GM10266 (cell line): Measurements from ENCODE around the gene C12orf60.

Experiments used
- DNase-seq: peaks from one replicate; pipeline ENCODE4 v3.0.0; 2012; ENCODE audit errors: extremely low spot score
- TF ChIP-seq, protein P1 (sequence below): IDR thresholded peaks from 2 replicates; pipeline ENCODE4 v1.5.1; 2012; ENCODE audit warnings: mild to moderate bottlenecking, low read depth; ENCODE audit not compliant: control insufficient read depth, insufficient read depth; ENCODE audit errors: missing control alignments

C12orf60 gene

DNA sequence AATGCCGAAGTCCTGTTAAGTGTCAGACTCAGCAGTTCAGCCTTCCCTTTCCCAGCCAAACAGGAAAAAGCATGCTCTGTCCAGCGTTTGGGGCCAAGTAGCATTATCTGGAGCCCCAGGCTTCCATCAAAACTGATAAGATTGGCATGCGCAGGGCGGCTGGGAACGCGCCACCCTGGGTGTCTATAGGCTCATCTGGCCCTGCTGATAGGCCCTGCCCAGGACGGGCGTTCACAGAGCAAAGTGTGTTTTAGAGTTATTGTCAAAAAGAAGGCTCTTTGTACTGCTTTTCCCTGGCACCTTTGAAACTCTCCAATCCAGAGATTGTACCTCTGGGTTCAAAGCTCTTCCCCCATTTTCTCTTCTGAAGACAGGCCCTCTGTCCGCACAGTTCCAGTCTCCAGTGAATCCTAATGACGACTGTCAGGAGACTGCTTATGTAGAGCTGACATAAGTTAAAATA is 40.0 kb downstream of the C12orf60 start, which contains the start of gene ART4:
ART4 (minus strand) TSS at position 102 of the 463 bp plus-strand sequence. CDS start 413 bp downstream, outside the sequence.
- TF ChIP-seq, protein P1, sequence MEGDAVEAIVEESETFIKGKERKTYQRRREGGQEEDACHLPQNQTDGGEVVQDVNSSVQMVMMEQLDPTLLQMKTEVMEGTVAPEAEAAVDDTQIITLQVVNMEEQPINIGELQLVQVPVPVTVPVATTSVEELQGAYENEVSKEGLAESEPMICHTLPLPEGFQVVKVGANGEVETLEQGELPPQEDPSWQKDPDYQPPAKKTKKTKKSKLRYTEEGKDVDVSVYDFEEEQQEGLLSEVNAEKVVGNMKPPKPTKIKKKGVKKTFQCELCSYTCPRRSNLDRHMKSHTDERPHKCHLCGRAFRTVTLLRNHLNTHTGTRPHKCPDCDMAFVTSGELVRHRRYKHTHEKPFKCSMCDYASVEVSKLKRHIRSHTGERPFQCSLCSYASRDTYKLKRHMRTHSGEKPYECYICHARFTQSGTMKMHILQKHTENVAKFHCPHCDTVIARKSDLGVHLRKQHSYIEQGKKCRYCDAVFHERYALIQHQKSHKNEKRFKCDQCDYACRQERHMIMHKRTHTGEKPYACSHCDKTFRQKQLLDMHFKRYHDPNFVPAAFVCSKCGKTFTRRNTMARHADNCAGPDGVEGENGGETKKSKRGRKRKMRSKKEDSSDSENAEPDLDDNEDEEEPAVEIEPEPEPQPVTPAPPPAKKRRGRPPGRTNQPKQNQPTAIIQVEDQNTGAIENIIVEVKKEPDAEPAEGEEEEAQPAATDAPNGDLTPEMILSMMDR: no peak
- DNase-seq: no peak

DNA sequence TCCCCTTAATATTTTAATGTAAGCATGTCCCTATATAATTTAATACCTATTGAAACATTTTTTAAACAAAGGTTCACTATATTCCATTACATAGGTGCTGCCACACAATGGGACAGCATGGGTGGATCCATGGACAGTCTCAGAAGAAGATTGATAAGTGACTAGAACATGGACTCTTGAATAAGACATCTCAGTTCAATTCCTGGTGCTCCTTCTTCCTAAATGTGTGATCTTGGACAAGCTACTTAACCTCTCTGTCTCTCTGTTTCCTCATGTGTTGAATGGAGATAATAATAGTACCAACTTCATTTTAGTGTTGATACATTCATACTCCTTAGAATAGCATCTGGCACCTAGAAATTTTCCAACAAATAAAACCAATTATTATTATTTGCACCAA is 40.9 kb downstream of the C12orf60 start:
- no peak for DNase-seq
- TF ChIP-seq, protein P1: no peak

DNA sequence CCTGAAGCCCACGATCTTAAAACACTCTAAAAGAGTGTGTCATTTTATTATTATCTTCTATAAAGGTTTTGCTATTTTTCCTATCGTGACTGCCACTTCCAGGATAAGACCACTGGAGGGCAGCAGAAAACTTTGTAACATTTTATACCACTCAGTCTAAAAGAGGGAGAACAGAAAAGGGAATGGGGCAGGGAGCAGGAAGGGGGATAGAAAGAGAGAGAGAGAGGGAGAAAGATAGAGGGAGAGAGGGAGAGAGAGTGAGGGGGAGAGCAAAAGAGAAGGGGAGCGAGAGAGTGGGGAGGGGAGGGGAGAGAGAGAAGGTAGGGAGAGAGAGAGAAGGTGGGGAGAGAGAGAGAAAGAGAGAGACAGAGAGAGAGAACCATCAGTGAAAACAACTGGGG is 41.9 kb downstream of the C12orf60 start:
- TF ChIP-seq, protein P1: peak; percentile 73
- peak; percentile 32 for DNase-seq

DNA sequence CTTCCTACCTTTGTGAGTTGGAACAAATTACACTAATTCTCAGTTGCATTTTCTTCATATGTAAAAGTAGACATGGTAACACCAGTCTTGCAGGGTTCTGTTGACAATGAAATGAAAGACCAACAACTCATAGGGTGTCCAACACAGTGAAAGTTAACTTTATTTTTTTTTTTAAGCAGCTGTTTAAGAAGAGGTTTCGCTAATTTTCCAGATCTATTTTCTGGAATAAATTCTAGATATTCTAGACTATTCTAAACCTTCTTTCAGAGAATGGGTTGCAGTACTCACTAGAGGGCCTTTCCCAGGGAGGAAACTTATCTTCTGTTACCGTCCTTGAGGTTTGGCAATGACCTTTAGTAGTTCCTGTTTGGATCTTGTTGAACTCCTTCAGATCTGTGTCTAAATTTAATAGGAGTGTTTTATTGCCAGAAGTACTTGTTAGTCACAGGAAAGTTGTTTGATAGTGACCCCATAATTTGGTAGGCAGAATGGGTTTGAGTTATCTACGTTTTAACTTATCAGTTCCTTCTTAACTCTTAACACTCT is 42.6 kb downstream of the C12orf60 start:
- TF ChIP-seq, protein P1: no peak
- no peak for DNase-seq

DNA sequence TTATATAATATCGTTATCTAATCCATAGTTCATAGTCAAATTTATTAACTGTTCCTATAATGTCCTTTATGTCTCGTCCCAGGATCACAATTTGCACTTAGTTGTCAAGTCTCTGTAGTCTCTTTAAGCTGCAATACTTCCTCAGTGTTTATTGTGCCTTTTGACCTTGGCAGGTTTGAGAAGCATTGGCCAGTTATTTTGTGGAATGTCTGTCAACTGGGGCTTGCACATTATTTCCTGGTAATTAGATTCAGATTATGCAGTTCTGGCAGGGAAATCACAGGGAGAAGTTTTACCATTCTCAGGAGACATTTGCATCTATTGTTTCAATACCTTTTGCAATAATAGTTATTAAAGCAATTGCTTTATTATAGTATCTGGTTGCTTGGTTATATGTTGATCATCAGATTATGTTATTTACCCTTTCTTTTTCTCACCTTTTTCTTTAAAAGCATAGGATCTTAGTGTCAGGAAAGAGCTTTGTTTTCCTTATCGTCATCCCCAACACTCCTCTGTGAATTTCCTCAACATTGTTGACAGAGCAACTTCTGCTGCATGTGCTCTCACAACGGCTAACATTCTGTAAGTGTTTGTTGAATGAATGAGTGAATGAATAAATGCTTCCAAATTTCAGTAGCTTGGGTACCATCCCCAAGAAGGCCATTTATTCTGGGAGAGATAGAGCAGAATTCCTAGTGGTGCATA is 43.6 kb downstream of the C12orf60 start:
- no peak for DNase-seq

DNA sequence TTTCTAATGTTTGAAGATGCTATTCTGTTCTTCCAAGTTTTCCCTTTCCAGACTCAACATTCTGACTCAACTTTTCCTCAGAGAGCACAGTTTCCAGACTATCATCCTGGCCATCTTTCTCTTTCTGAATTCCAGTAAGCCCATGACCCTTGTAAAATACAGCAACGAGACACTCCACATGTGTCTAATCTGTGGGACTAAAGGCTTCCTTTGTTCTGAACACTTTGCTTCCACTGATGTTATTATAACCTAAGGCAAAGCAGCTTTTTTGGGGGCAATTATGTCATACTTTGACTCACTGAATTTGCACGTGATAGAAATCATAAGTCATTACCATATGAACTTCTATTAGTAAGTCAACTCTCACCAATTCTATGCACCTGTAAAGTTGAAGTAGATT is 46.2 kb downstream of the C12orf60 start:
- TF ChIP-seq, protein P1: no peak
- no peak for DNase-seq

More for the DNA sequence above, 43.6 kb downstream of the C12orf60 start:
- TF ChIP-seq, protein P1: no peak

DNA sequence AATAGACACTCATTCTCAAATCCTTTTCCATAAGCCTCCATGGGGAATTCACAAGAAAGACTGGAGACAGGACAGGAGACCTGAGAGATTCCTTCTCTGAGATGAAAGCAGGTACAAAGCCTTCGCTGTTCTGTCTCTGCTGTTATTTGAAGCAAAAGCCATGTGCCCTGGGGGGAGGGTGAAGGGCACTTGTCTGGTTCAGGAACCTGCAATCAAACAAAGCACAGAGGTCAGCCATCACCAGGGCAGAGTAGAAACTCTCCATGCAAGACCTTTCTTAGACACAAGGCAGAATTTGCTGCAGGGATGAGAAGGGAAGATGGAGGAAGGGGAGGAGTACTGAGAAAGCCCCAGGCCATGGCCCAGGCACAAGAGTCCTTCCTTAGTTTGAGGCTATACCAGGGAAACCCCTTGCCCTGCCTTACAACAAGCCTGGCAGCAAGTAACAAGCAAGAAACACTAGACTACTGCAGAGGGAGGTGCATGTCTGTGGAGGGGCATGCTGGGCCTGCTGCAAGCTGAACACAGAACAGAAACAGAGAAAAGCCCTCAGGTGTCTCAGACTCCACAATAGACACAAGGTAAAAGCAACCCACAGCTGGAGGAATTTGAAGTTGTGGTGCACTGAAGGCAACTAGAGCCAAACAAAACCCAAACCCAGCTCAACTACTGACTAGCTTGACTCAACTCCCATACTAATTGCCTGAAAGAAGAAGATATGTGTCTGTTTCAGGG is 47.6 kb downstream of the C12orf60 start:
- TF ChIP-seq, protein P1: no peak
- DNase-seq: no peak
